Peyer's patch (tissue), 4 donors: ENCODE results near the gene FCMR.

Source experiments
- POLR2A ChIP-seq, 2 donors: fragments of 450-650 bp; IDR thresholded peaks; one replicate each; pipeline ENCODE4 v1.5.1; 2017; ENCODE audit warnings: antibody characterized with exemption in 2 of 2, mild to moderate bottlenecking in 2 of 2, moderate library complexity in 2 of 2
- TF ChIP-seq, protein P1 (sequence below), 6 experiments: fragments of 450-650 bp in 4 of 6; fragments of 200-600 bp in 2 of 6; sonication (generic) in 1 of 6; IDR thresholded peaks; one replicate each; pipeline ENCODE4 v1.5.1; 2017 to 2019; ENCODE audit warnings: antibody characterized with exemption in 6 of 6, mild to moderate bottlenecking in 3 of 6, moderate library complexity in 1 of 6

DNA sequence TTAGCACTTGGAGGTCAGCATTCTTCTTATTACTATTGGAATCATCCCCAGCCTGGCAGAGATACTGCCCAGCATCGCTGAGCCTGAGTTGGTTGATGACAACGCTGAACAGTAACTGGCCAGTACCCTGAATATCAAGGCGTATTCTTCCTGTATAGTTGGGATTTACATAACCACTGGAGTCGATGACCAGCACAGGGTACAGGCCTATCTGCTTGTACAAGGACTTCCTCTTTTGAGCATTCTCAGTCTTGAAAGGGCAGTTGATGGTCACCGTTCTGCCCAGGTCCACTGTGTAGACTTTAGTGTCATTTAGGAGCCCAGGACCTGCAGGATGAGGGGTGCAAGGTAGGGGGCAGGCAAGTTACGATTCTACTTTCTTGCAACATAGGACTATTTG is 15.7 kb upstream of the FCMR start:
- TF ChIP-seq, protein P1, sequence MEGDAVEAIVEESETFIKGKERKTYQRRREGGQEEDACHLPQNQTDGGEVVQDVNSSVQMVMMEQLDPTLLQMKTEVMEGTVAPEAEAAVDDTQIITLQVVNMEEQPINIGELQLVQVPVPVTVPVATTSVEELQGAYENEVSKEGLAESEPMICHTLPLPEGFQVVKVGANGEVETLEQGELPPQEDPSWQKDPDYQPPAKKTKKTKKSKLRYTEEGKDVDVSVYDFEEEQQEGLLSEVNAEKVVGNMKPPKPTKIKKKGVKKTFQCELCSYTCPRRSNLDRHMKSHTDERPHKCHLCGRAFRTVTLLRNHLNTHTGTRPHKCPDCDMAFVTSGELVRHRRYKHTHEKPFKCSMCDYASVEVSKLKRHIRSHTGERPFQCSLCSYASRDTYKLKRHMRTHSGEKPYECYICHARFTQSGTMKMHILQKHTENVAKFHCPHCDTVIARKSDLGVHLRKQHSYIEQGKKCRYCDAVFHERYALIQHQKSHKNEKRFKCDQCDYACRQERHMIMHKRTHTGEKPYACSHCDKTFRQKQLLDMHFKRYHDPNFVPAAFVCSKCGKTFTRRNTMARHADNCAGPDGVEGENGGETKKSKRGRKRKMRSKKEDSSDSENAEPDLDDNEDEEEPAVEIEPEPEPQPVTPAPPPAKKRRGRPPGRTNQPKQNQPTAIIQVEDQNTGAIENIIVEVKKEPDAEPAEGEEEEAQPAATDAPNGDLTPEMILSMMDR (IDR thresholded peaks at IDR 0.05) = peak in 2 of 6 experiments; percentile 17 to 24
- no peak for TF ChIP-seq POLR2A (IDR thresholded peaks at IDR 0.05)
